HG03039 (cell line): Measurements from ENCODE around the gene HTRA3.

Experiments used
- ATAC-seq: cut with Tn5 transposase; IDR thresholded peaks from one replicate; pipeline ENCODE4 v1.9.1; 2021; ENCODE audit warnings: mild to moderate bottlenecking, moderate library complexity; ENCODE audit not compliant: unreplicated experiment

The HTRA3 gene

GRCh38 chr4:8278421-8279287 lies 9.1 kb downstream of the HTRA3 start:
- no peak for ATAC-seq

- ATAC-seq: no peak
Measured at GRCh38 chr4:8279321-8280157, 10.0 kb downstream of the HTRA3 start.

GRCh38 chr4:8280158-8280875 lies 10.8 kb downstream of the HTRA3 start:
- no peak for ATAC-seq

GRCh38 chr4:8280876-8281440 lies 11.4 kb downstream of the HTRA3 start:
- no peak for ATAC-seq

- no peak for ATAC-seq
Measured at GRCh38 chr4:8281519-8282133, 12.1 kb downstream of the HTRA3 start.

GRCh38 chr4:8282134-8282641 lies 12.6 kb downstream of the HTRA3 start:
- ATAC-seq: no peak

- ATAC-seq: no peak
Measured at GRCh38 chr4:8282742-8283141, 13.2 kb downstream of the HTRA3 start.

- no peak for ATAC-seq
Measured at GRCh38 chr4:8283161-8283560, 13.6 kb downstream of the HTRA3 start.

GRCh38 chr4:8283631-8284121 lies 14.1 kb downstream of the HTRA3 start:
- no peak for ATAC-seq

GRCh38 chr4:8284391-8284790 lies 14.8 kb downstream of the HTRA3 start:
- no peak for ATAC-seq

GRCh38 chr4:8285143-8285975 lies 15.8 kb downstream of the HTRA3 start:
- no peak for ATAC-seq

- ATAC-seq: no peak
Measured at GRCh38 chr4:8285976-8286718, 16.6 kb downstream of the HTRA3 start.

- ATAC-seq: no peak
Measured at GRCh38 chr4:8286719-8287342, 17.3 kb downstream of the HTRA3 start.

GRCh38 chr4:8287343-8288280 lies 18.1 kb downstream of the HTRA3 start:
- ATAC-seq: no peak

- no peak for ATAC-seq
Measured at GRCh38 chr4:8289151-8289750, 19.7 kb downstream of the HTRA3 start.

- ATAC-seq: no peak
Measured at GRCh38 chr4:8289956-8290700, 20.6 kb downstream of the HTRA3 start.
